ENCODE results near the gene MTERF1. TPM values are rescaled to one million over a fixed set of nuclear protein-coding genes. Genes with fewer than 3 reads are reported as not detected.

Gene MTERF1
- total and polyA plus RNA-seq, 2 donors = 6.4 to 25.9 TPM

- H3K4me1 ChIP-seq (ENCODE audit: insufficient read depth) = no peaks in the 10 kb centered on the region
- no peak for DNase-seq (ENCODE audit: extremely low spot score)
- H3K36me3 ChIP-seq (ENCODE audit: insufficient read depth) = no peaks in the 10 kb centered on the region
- no peak overlapping the region for H3K4me3 ChIP-seq (ENCODE audit: low read depth, low read length)
- H3K27ac ChIP-seq (ENCODE audit: low read depth) = no peak overlapping the region
- WGBS = 50% methylated on average over 2 of the region's 2 CpGs
These were observed 45.2 kb downstream of the MTERF1 start for GRCh38 chr7:91835091-91835825.

DNA sequence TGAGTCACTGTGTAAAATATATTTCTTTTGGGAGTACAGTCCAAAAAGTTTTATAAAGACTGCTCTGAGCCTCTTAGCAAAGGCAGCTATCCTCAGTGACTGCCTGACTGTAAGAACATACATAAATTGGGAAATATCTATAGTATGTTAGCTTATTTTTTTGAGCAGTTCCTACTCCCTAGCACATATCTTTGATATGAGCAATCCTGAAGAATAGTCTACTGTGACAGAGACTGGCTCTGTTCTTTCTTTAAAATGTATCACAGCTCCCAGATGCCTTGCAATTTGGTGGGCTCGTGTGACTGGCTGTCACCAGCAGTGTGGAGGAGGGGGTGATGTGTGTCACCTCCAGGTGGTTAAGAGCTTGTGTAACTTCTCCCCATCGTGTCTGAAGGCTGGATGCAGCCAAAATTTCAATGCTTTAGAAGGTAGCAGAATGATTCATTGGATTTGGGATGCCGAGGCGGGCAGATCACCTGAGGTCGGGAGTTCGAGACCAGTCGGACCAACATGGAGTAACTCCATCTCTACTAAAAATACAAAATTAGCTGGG is 47.9 kb downstream of the MTERF1 start:
- WGBS = 89% methylated on average over 7 of the region's 7 CpGs
- Histone ChIP-seq H3K36me3 (ENCODE audit: insufficient read depth) (no peaks in the 10 kb centered on the region), H3K4me1 (ENCODE audit: insufficient read depth) (no peaks in the 10 kb centered on the region), H3K4me3 (ENCODE audit: low read depth, low read length) (no peak overlapping the region), H3K27ac (ENCODE audit: low read depth) (no peak overlapping the region)
- DNase-seq (ENCODE audit: extremely low spot score) = no peak

DNA sequence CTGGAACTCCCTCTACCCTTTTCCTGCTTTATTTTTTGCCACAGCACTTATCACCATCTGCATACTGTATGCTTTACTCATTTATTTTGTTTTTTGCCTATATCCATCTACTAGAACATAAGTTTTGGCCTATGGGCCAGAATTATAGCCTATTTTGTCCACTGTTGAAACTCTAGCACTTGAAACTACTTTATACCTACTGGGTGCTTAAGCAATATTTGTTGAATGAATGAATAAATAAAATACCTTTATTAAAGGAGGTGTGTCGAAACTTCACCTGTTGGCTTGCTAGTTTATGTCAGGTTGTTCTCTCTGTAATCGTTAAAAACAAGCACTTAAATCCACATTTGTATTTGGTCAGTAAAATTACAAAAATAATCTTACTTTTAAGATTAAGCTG is 53.3 kb downstream of the MTERF1 start:
- no peak for DNase-seq (ENCODE audit: extremely low spot score)
- no peak overlapping the region for H3K27ac ChIP-seq (ENCODE audit: low read depth)
- no peaks in the 10 kb centered on the region for H3K36me3 ChIP-seq (ENCODE audit: insufficient read depth)
- WGBS = 89% methylated on average over 2 of the region's 2 CpGs
- no peaks in the 10 kb centered on the region for H3K4me1 ChIP-seq (ENCODE audit: insufficient read depth)
- H3K4me3 ChIP-seq (ENCODE audit: low read depth, low read length) = no peak overlapping the region

GRCh38 chr7:91826377-91826776 is 54.1 kb downstream of the MTERF1 start:
- Histone ChIP-seq H3K4me1 (ENCODE audit: insufficient read depth) (no peaks in the 10 kb centered on the region), H3K4me3 (ENCODE audit: low read depth, low read length) (no peak overlapping the region), H3K36me3 (ENCODE audit: insufficient read depth) (no peaks in the 10 kb centered on the region), H3K27ac (ENCODE audit: low read depth) (no peak overlapping the region)
- DNase-seq (ENCODE audit: extremely low spot score) = no peak
- 88% methylated on average over 1 of the region's 1 CpG for WGBS

- Histone ChIP-seq H3K4me1 (ENCODE audit: insufficient read depth) (no peaks in the 10 kb centered on the region), H3K27ac (ENCODE audit: low read depth) (no peak overlapping the region), H3K36me3 (ENCODE audit: insufficient read depth) (no peaks in the 10 kb centered on the region), H3K4me3 (ENCODE audit: low read depth, low read length) (no peak overlapping the region)
- DNase-seq (ENCODE audit: extremely low spot score) = no peak
These were observed 56.3 kb downstream of the MTERF1 start for GRCh38 chr7:91824201-91824600.

Other genes starting within 250 kb of the MTERF1 start
- gene AKAP9, start 60.2 kb upstream of the MTERF1 start, total RNA-seq = 180 TPM
- gene AKAP9, start 60.2 kb upstream of the MTERF1 start, polyA plus RNA-seq = 11.7 TPM